PC-9 (cell line): ENCODE measurements around the gene PDE8A. TPM values are rescaled to one million over a fixed set of nuclear protein-coding genes. Genes with fewer than 3 reads are reported as not detected.

Experiments
- BruUV-seq: library from RNA; stranded (reverse); fragments of 400-500 nt; replicated peaks from 2 replicates; lab custom pipeline; 2021; lab: Mats Ljungman, UMichigan
- CTCF ChIA-PET: fragments of 300-600 bp; sonication (Branson Sonifier 250); formaldehyde crosslinking; loops from one replicate; lab custom pipeline; 2022; ENCODE audit warnings: antibody characterized with exemption; lab: Charles Lee
- POLR2A ChIA-PET: fragments of 300-600 bp; sonication (Branson Sonifier 250); formaldehyde crosslinking; loops from one replicate; lab custom pipeline; 2022; ENCODE audit warnings: antibody characterized with exemption; ENCODE audit not compliant: unreplicated experiment; lab: Charles Lee
- DNase-seq, 2 experiments: peaks; one replicate each; pipeline versions ENCODE4 v3.0.0 to v3.0.0-alpha.2; 2015 to 2022; ENCODE audit warnings: mixed read lengths in 1 of 2
- H2AFZ ChIP-seq: fragments of 200-600 bp; sonication (generic); 2 replicates; pipeline ENCODE4 v1.8.1; 2017; ENCODE audit warnings: antibody characterized with exemption
- H3F3A ChIP-seq: fragments of 200-600 bp; sonication (generic); 2 replicates; pipeline ENCODE4 v1.8.1; 2017; ENCODE audit warnings: antibody characterized with exemption, mild to moderate bottlenecking, low read depth; ENCODE audit not compliant: insufficient read depth
- H3K27ac ChIP-seq: fragments of 200-600 bp; sonication (generic); 2 replicates; pipeline ENCODE4 v1.6.1; 2016; ENCODE audit warnings: mixed run types
- H3K27me3 ChIP-seq: fragments of 200-600 bp; sonication (generic); 2 replicates; pipeline ENCODE4 v1.6.1; 2016; ENCODE audit warnings: low read depth, mixed run types; ENCODE audit not compliant: insufficient read depth
- H3K36me3 ChIP-seq: fragments of 200-600 bp; sonication (generic); 2 replicates; pipeline ENCODE4 v1.6.1; 2016; ENCODE audit warnings: low read depth, mixed run types
- H3K4me1 ChIP-seq: fragments of 200-600 bp; sonication (generic); replicated peaks from 2 replicates; pipeline ENCODE4 v1.6.1; 2016; ENCODE audit warnings: mixed run types; ENCODE audit not compliant: insufficient read depth
- H3K4me2 ChIP-seq: fragments of 200-600 bp; sonication (generic); 2 replicates; pipeline ENCODE4 v1.6.1; 2017; ENCODE audit warnings: mixed run types
- H3K4me3 ChIP-seq: fragments of 200-600 bp; sonication (generic); 2 replicates; pipeline ENCODE4 v1.6.1; 2016; ENCODE audit warnings: mixed run types
- H3K79me2 ChIP-seq: fragments of 200-600 bp; sonication (generic); 2 replicates; pipeline ENCODE4 v1.6.1; 2017; ENCODE audit warnings: low read depth, mixed run types
- H3K9me2 ChIP-seq: fragments of 200-600 bp; sonication (generic); 2 replicates; pipeline ENCODE4 v1.8.1; 2017; ENCODE audit warnings: mild to moderate bottlenecking; ENCODE audit not compliant: insufficient read depth
- H3K9me3 ChIP-seq: fragments of 200-600 bp; sonication (generic); 2 replicates; pipeline ENCODE4 v1.8.1; 2016; ENCODE audit warnings: low read depth; ENCODE audit not compliant: insufficient read depth
- H4K20me1 ChIP-seq: fragments of 200-600 bp; sonication (generic); 2 replicates; pipeline ENCODE4 v1.8.1; 2017; ENCODE audit not compliant: insufficient read depth
- EZH2 ChIP-seq: fragments of 200-600 bp; sonication (generic); IDR thresholded peaks from 2 replicates; pipeline ENCODE4 v1.8.0; 2017; ENCODE audit warnings: antibody characterized with exemption, low read depth
- intact Hi-C: fragments of 100-400 bp; cut with micrococcal nuclease; formaldehyde crosslinking; loops from one replicate; pipeline ENCODE4 v1.10.0; 2022; ENCODE audit not compliant: unreplicated experiment
- total RNA-seq: library from RNA; stranded (reverse); gene quantifications from 2 replicates; pipeline ENCODE4 v1.2.3, GENCODE V29; 2021
- TF ChIP-seq, protein P1 (sequence below): fragments of 200-600 bp; sonication (generic); conservative IDR thresholded peaks from 2 replicates; pipeline ENCODE4 v1.6.1; 2017; ENCODE audit warnings: mixed run types, antibody characterized with exemption, mild to moderate bottlenecking, moderate library complexity

PDE8A gene
- total RNA-seq, 1 experiment from 2014 or later, result 47.3 TPM

GRCh38 chr15:85116066-85116465 lies 134.4 kb downstream of the PDE8A start:
- H4K20me1 ChIP-seq, result no peaks in the 10 kb centered on the region
- H3K36me3 ChIP-seq, result peaks cover 42% of the 10 kb centered on the region
- H3K9me2 ChIP-seq, result no peaks in the 10 kb centered on the region
- no peaks in the 10 kb centered on the region for H3K27me3 ChIP-seq
- H3K4me1 ChIP-seq, result peaks cover 9% of the 10 kb centered on the region; the same call in 1 of the 2 replicates
- TF ChIP-seq EZH2, result no peak
- TF ChIP-seq, protein P1, sequence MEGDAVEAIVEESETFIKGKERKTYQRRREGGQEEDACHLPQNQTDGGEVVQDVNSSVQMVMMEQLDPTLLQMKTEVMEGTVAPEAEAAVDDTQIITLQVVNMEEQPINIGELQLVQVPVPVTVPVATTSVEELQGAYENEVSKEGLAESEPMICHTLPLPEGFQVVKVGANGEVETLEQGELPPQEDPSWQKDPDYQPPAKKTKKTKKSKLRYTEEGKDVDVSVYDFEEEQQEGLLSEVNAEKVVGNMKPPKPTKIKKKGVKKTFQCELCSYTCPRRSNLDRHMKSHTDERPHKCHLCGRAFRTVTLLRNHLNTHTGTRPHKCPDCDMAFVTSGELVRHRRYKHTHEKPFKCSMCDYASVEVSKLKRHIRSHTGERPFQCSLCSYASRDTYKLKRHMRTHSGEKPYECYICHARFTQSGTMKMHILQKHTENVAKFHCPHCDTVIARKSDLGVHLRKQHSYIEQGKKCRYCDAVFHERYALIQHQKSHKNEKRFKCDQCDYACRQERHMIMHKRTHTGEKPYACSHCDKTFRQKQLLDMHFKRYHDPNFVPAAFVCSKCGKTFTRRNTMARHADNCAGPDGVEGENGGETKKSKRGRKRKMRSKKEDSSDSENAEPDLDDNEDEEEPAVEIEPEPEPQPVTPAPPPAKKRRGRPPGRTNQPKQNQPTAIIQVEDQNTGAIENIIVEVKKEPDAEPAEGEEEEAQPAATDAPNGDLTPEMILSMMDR, result no peak
- peak overlapping the region; percentile 33; the same call in 1 of the 2 replicates for H3K27ac ChIP-seq
- CTCF ChIA-PET, result interaction anchor here (0.7 kb wide), 1 partner anchor 53 kb away, joined by 4 read pairs; no protein-coding TSS in a partner anchor
- no TSS peak for BruUV-seq
- no peak overlapping the region for H2AFZ ChIP-seq
- intact Hi-C loops, result no loop called here
- DNase-seq, result peak; percentile 71 to 79
- POLR2A ChIA-PET, result interaction anchor here (0.7 kb wide), 1 partner anchor 399 kb away, joined by 16 read pairs; no protein-coding TSS in a partner anchor
- H3K9me3 ChIP-seq, result 0 out of 2 replicates have a peak, but pooled peaks cover 2% of the 10 kb centered on the region
- H3F3A ChIP-seq, result peaks cover 11% of the 10 kb centered on the region
- no peaks in the 10 kb centered on the region for H3K79me2 ChIP-seq
- no peak overlapping the region for H3K4me2 ChIP-seq
- H3K4me3 ChIP-seq, result no peak overlapping the region

GRCh38 chr15:85116494-85116893 lies 134.8 kb downstream of the PDE8A start:
- Histone ChIP-seq H3K36me3 (peaks cover 40% of the 10 kb centered on the region), H2AFZ (no peak overlapping the region), H3K9me2 (no peaks in the 10 kb centered on the region), H3K79me2 (no peaks in the 10 kb centered on the region), H3K27me3 (no peaks in the 10 kb centered on the region), H3K4me3 (no peak overlapping the region), H3F3A (peaks cover 11% of the 10 kb centered on the region), H4K20me1 (no peaks in the 10 kb centered on the region), H3K4me1 (peaks cover 9% of the 10 kb centered on the region; the same call in 1 of the 2 replicates), H3K4me2 (no peak overlapping the region), H3K27ac (no peak overlapping the region), H3K9me3 (0 out of 2 replicates have a peak, but pooled peaks cover 2% of the 10 kb centered on the region)
- POLR2A ChIA-PET, result interaction anchor here (0.7 kb wide), 1 partner anchor 399 kb away, joined by 16 read pairs; no protein-coding TSS in a partner anchor
- no TSS peak for BruUV-seq
- intact Hi-C loops, result no loop called here
- TF ChIP-seq, protein P1, result no peak
- TF ChIP-seq EZH2, result no peak
- CTCF ChIA-PET, result interaction anchor here (0.7 kb wide), 1 partner anchor 53 kb away, joined by 4 read pairs; no protein-coding TSS in a partner anchor
- DNase-seq, result no peak

DNA sequence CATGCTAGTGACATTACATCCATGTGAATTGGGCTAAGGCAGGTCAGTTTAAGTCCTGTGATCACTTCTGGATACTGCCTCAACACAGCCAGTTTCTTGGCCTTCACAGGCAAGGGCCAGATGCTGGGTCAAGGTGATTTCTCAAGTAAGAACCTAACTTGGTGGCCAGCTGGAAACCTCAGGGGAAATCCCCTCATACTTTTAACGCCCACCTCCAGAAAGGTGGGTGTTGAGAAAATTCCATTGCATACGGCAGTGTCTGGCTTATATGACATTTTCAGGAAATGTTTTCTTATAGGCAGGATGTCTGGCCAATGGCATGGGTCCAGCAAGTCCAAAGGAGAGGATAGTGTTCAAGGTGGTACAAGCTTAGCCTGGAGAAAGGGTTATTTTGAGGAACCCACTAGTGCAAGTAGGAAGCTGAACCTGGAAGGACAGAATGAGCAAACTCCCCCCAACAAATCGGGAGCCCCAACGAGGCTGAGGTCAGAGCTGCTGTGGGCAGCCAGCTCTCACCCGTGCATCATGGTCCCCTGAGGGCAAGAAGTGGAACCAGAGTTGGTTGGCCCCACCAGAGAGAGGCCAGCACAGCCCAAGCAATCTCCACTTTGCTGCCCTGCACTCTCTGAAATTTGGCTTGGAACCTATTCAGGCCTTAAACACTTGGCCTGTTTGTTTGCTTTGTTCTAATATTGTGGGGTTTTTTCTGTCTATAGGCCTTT lies 135.4 kb downstream of the PDE8A start:
- no peak for DNase-seq
- no peak for TF ChIP-seq EZH2
- TF ChIP-seq, protein P1, result no peak
- intact Hi-C loops, result no loop called here
- H3K27ac ChIP-seq, result no peak overlapping the region
- no peaks in the 10 kb centered on the region for H4K20me1 ChIP-seq
- H3K79me2 ChIP-seq, result no peaks in the 10 kb centered on the region
- H3K4me3 ChIP-seq, result no peak overlapping the region
- no peaks in the 10 kb centered on the region for H3K27me3 ChIP-seq
- H2AFZ ChIP-seq, result no peak overlapping the region
- ChIA-PET POLR2A (no interaction called here), CTCF (no interaction called here)
- H3K4me1 ChIP-seq, result peaks cover 9% of the 10 kb centered on the region; the same call in 1 of the 2 replicates
- peaks cover 40% of the 10 kb centered on the region for H3K36me3 ChIP-seq
- H3K4me2 ChIP-seq, result no peak overlapping the region
- no TSS peak for BruUV-seq
- H3K9me3 ChIP-seq, result 0 out of 2 replicates have a peak, but pooled peaks cover 2% of the 10 kb centered on the region
- no peaks in the 10 kb centered on the region for H3K9me2 ChIP-seq
- peaks cover 11% of the 10 kb centered on the region for H3F3A ChIP-seq
